ENCODE measurements around the gene ELAVL1. TPM values are rescaled to one million over a fixed set of nuclear protein-coding genes. Genes with fewer than 3 reads are reported as not detected.
A peak's percentile ranks its signal among the peaks of the same experiment; 100 is the strongest.
"Not testable (repeated sequence)": the region's sequence is repeated elsewhere in the genome, so short reads cannot be mapped to it uniquely, and the experiment has no call there.

The ELAVL1 gene
- total RNA-seq, 1 donor from 2014 or later: 77.9 TPM

- DNase-seq (ENCODE audit: low spot score): no peak
Observed at GRCh38 chr19:7970716-7971448, 34.6 kb downstream of the ELAVL1 start.

GRCh38 chr19:7969555-7969939 lies 35.9 kb downstream of the ELAVL1 start:
- DNase-seq (ENCODE audit: low spot score): no peak

- DNase-seq (ENCODE audit: low spot score): no peak
Observed at GRCh38 chr19:7968796-7969554, 36.5 kb downstream of the ELAVL1 start.

- DNase-seq (ENCODE audit: low spot score): no peak
Observed at GRCh38 chr19:7968008-7968795, 37.2 kb downstream of the ELAVL1 start.

GRCh38 chr19:7965921-7966665 lies 39.3 kb downstream of the ELAVL1 start:
- no peak for DNase-seq (ENCODE audit: low spot score)

- no peak for DNase-seq (ENCODE audit: low spot score)
Observed at GRCh38 chr19:7965259-7965841, 40.1 kb downstream of the ELAVL1 start.

GRCh38 chr19:7963566-7963965 lies 41.9 kb downstream of the ELAVL1 start:
- DNase-seq (ENCODE audit: low spot score): no peak

- DNase-seq (ENCODE audit: low spot score): no peak
Observed at GRCh38 chr19:7962644-7963268, 42.7 kb downstream of the ELAVL1 start.

- DNase-seq (ENCODE audit: low spot score): no peak
Observed at GRCh38 chr19:7961920-7962626, 43.4 kb downstream of the ELAVL1 start.

- DNase-seq (ENCODE audit: low spot score): not testable (repeated sequence)
Observed at GRCh38 chr19:7961082-7961481, 44.4 kb downstream of the ELAVL1 start.

- no peak for DNase-seq (ENCODE audit: low spot score)
Observed at GRCh38 chr19:7959211-7959610, 46.2 kb downstream of the ELAVL1 start.

- no peak for DNase-seq (ENCODE audit: low spot score)
Observed at GRCh38 chr19:7955696-7956095, 49.7 kb downstream of the ELAVL1 start.

- no peak for DNase-seq (ENCODE audit: low spot score)
Observed at GRCh38 chr19:7953576-7953975, 51.9 kb downstream of the ELAVL1 start.

GRCh38 chr19:7953060-7953459 lies 52.4 kb downstream of the ELAVL1 start:
- peak; percentile 67 for DNase-seq (ENCODE audit: low spot score)

GRCh38 chr19:7947939-7948338 lies 57.5 kb downstream of the ELAVL1 start:
- no peak for DNase-seq (ENCODE audit: low spot score)

- DNase-seq (ENCODE audit: low spot score): peak; percentile 88
Observed at GRCh38 chr19:7944177-7944761, 61.2 kb downstream of the ELAVL1 start.

- peak; percentile 99 for DNase-seq (ENCODE audit: low spot score)
Observed at GRCh38 chr19:7943444-7944176, 61.8 kb downstream of the ELAVL1 start, which contains the start of gene TIMM44. Gene TIMM44 (minus strand): TSS chr19:7943666. CDS start chr19:7943651, 15 bp downstream.

- DNase-seq (ENCODE audit: low spot score): no peak
Observed at GRCh38 chr19:7942981-7943443, 62.4 kb downstream of the ELAVL1 start.

Data from ureter (tissue), 1 donor.